DOHH2 (cell line): Measurements from ENCODE around the gene PHYHIPL.

Experiments
- H3F3A ChIP-seq: fragments of 200-600 bp; sonication (generic), shearing (Covaris generic); 2 replicates; pipeline ENCODE4 v1.6.0; 2016; ENCODE audit warnings: antibody characterized with exemption, mild to moderate bottlenecking; ENCODE audit not compliant: control insufficient read depth, insufficient read depth
- H3K27ac ChIP-seq: fragments of 200-600 bp; sonication (generic); 2 replicates; pipeline ENCODE4 v1.5.1; 2014; ENCODE audit warnings: low read depth, mild to moderate bottlenecking, low read length, moderate library complexity
- H3K27me3 ChIP-seq: fragments of 200-600 bp; sonication (generic); 2 replicates; pipeline ENCODE4 v1.6.1; 2014; ENCODE audit warnings: mild to moderate bottlenecking, low read length, mixed read lengths; ENCODE audit not compliant: control insufficient read depth
- H3K36me3 ChIP-seq: fragments of 200-600 bp; sonication (generic); 2 replicates; pipeline ENCODE4 v1.6.1; 2014; ENCODE audit warnings: mild to moderate bottlenecking, low read length, moderate library complexity, mixed read lengths; ENCODE audit not compliant: control insufficient read depth
- H3K4me1 ChIP-seq: fragments of 200-600 bp; sonication (generic); 2 replicates; pipeline ENCODE4 v1.6.1; 2014; ENCODE audit warnings: mild to moderate bottlenecking, low read length, mixed read lengths; ENCODE audit not compliant: control insufficient read depth
- H3K4me2 ChIP-seq: fragments of 200-600 bp; sonication (generic); 2 replicates; pipeline ENCODE4 v1.6.0; 2014; ENCODE audit warnings: mild to moderate bottlenecking, low read length, moderate library complexity
- H3K4me3 ChIP-seq: fragments of 200-600 bp; sonication (generic); 2 replicates; pipeline ENCODE4 v1.5.1; 2014; ENCODE audit warnings: mild to moderate bottlenecking, low read length, mixed read lengths
- H3K79me2 ChIP-seq: fragments of 200-600 bp; sonication (generic); 2 replicates; pipeline ENCODE4 v1.6.1; 2014; ENCODE audit warnings: mild to moderate bottlenecking, low read length, mixed read lengths; ENCODE audit not compliant: control insufficient read depth
- H3K9me2 ChIP-seq: fragments of 200-600 bp; sonication (generic); replicated peaks from 2 replicates; pipeline ENCODE4 v1.6.1; 2014; ENCODE audit warnings: mild to moderate bottlenecking, low read length, mixed read lengths; ENCODE audit not compliant: control insufficient read depth
- H3K9me3 ChIP-seq: fragments of 200-600 bp; sonication (generic); 2 replicates; pipeline ENCODE4 v1.6.1; 2014; ENCODE audit warnings: antibody characterized with exemption, low read length, mixed read lengths; ENCODE audit not compliant: control insufficient read depth, insufficient read depth
- H4K20me1 ChIP-seq: fragments of 200-600 bp; sonication (generic); 2 replicates; pipeline ENCODE4 v1.6.0; 2014; ENCODE audit warnings: low read depth, mild to moderate bottlenecking, antibody characterized with exemption, low read length, moderate library complexity; ENCODE audit not compliant: control insufficient read depth, insufficient read depth
- CTCF ChIP-seq: fragments of 200-600 bp; sonication (generic); IDR thresholded peaks from one replicate; pipeline ENCODE4 v1.5.1; 2014; ENCODE audit warnings: antibody characterized with exemption, mild to moderate bottlenecking, low read depth, low read length; ENCODE audit not compliant: poor library complexity, severe bottlenecking
- EZH2phosphoT487 ChIP-seq: fragments of 200-600 bp; sonication (generic); IDR thresholded peaks from 2 replicates; pipeline ENCODE4 v1.6.1; 2017; ENCODE audit warnings: borderline replicate concordance, mild to moderate bottlenecking, antibody characterized with exemption, low read length, moderate library complexity, mixed read lengths

The PHYHIPL gene

GRCh38 chr10:59276919-59277318, 100.5 kb downstream of the PHYHIPL start:
- H3F3A ChIP-seq, result no peaks in the 10 kb centered on the region
- no peak overlapping the region for H3K4me3 ChIP-seq
- no peaks in the 10 kb centered on the region for H3K4me1 ChIP-seq
- H4K20me1 ChIP-seq, result no peaks in the 10 kb centered on the region
- H3K9me3 ChIP-seq, result no peaks in the 10 kb centered on the region
- no peaks in the 10 kb centered on the region for H3K36me3 ChIP-seq
- TF ChIP-seq EZH2phosphoT487 (no peak), CTCF (no peak)
- no peaks in the 10 kb centered on the region for H3K27me3 ChIP-seq
- H3K4me2 ChIP-seq, result no peak overlapping the region
- no peaks in the 10 kb centered on the region for H3K79me2 ChIP-seq
- H3K9me2 ChIP-seq, result no peaks in the 10 kb centered on the region
- H3K27ac ChIP-seq, result no peak overlapping the region

GRCh38 chr10:59279476-59279875, 103.0 kb downstream of the PHYHIPL start:
- H3K27ac ChIP-seq, result no peak overlapping the region
- no peaks in the 10 kb centered on the region for H3K9me2 ChIP-seq
- H3F3A ChIP-seq, result no peaks in the 10 kb centered on the region
- no peak for TF ChIP-seq CTCF
- TF ChIP-seq EZH2phosphoT487, result no peak
- H3K4me3 ChIP-seq, result no peak overlapping the region
- no peaks in the 10 kb centered on the region for H3K27me3 ChIP-seq
- H3K9me3 ChIP-seq, result no peaks in the 10 kb centered on the region
- H3K4me2 ChIP-seq, result no peak overlapping the region
- H3K79me2 ChIP-seq, result no peaks in the 10 kb centered on the region
- H3K36me3 ChIP-seq, result no peaks in the 10 kb centered on the region
- no peaks in the 10 kb centered on the region for H3K4me1 ChIP-seq
- no peaks in the 10 kb centered on the region for H4K20me1 ChIP-seq

GRCh38 chr10:59279991-59280505, 103.6 kb downstream of the PHYHIPL start:
- no peak overlapping the region for H3K4me3 ChIP-seq
- no peaks in the 10 kb centered on the region for H3K9me3 ChIP-seq
- H3F3A ChIP-seq, result no peaks in the 10 kb centered on the region
- no peaks in the 10 kb centered on the region for H3K27me3 ChIP-seq
- H3K27ac ChIP-seq, result no peak overlapping the region
- no peak for TF ChIP-seq CTCF
- no peak for TF ChIP-seq EZH2phosphoT487
- no peaks in the 10 kb centered on the region for H3K36me3 ChIP-seq
- H3K79me2 ChIP-seq, result no peaks in the 10 kb centered on the region
- H3K4me2 ChIP-seq, result no peak overlapping the region
- no peaks in the 10 kb centered on the region for H3K9me2 ChIP-seq
- H3K4me1 ChIP-seq, result no peaks in the 10 kb centered on the region
- H4K20me1 ChIP-seq, result no peaks in the 10 kb centered on the region
